GM12891 (cell line): ENCODE results near the gene KRTAP4-7.
"Not testable (repeated sequence)": the region's sequence is repeated elsewhere in the genome, so short reads cannot be mapped to it uniquely, and the experiment has no call there.

Source experiments
- SPI1 ChIP-seq: IDR thresholded peaks from 2 replicates; pipeline ENCODE4 v1.6.1; 2011; ENCODE audit warnings: low read depth, low read length, control low read depth
- TAF1 ChIP-seq: IDR thresholded peaks from 2 replicates; pipeline ENCODE4 v1.6.1; 2011; ENCODE audit warnings: low read depth, low read length, control low read depth

DNA sequence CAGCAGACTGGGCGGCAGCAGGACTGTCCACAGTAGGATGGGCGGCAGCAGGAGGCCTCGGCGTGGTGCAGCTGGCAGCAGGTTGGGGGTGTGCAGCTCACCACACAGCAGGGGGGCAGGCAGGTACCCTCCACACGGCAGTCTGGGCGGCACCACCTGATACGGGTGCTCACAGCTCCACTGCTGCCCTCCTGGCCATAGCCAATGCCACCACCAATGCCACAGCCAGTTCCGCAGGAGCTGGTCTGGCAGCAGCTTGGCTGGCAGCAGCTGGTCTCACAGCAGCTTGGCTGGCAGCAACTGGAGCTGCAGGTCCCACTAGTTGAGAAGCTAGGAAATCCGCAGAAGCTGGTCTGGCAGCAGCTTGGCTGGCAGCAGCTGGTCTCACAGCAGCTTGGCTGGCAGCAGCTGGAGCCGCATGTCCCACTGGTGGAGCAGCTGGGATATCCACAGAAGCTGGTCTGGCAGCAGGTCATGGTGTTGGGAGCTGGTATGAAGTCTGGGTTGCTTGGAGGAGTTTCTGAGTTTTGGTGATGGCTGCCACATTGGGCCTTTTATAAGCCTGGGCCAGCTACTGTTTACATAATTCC lies 49.5 kb upstream of the KRTAP4-7 start, which contains the start of gene KRTAP1-3:
- TF ChIP-seq TAF1, SPI1: not testable (repeated sequence)
